CD8-positive, alpha-beta memory T cell (primary cell): ENCODE data around the gene CABCOCO1. TPM values are rescaled to one million over a fixed set of nuclear protein-coding genes. Genes with fewer than 3 reads are reported as not detected.

Source experiments
- CTCF ChIA-PET: fragments of 350-600 bp; sonication (Branson Sonifier 250); formaldehyde crosslinking; loops from one replicate; lab custom pipeline; 2021; ENCODE audit warnings: antibody characterized with exemption; lab: Charles Lee
- POLR2A ChIA-PET: fragments of 350-600 bp; sonication (Branson Sonifier 250); formaldehyde crosslinking; loops from one replicate; lab custom pipeline; 2021; ENCODE audit warnings: antibody characterized with exemption; lab: Charles Lee
- DNase-seq, 5 donors: peaks; one replicate each; pipeline versions ENCODE4 v3.0.0 to v3.0.0-alpha.2; 2020 to 2022; ENCODE audit warnings: mixed read lengths in 1 of 5
- H3K27ac ChIP-seq: one replicate; pipeline ENCODE4 v1.7.0; 2013; ENCODE audit warnings: low read depth, mild to moderate bottlenecking, low read length, moderate library complexity
- H3K27me3 ChIP-seq: 2 replicates; pipeline ENCODE4 v1.7.0; 2013; ENCODE audit warnings: low read length, mild to moderate bottlenecking; ENCODE audit not compliant: insufficient read depth, poor library complexity, severe bottlenecking
- H3K36me3 ChIP-seq: 2 replicates; pipeline ENCODE4 v1.7.0; 2013; ENCODE audit warnings: mild to moderate bottlenecking, low read length, moderate library complexity; ENCODE audit not compliant: insufficient read depth
- H3K4me1 ChIP-seq: 2 replicates; pipeline ENCODE4 v1.7.0; 2013; ENCODE audit warnings: mild to moderate bottlenecking, low read length, moderate library complexity; ENCODE audit not compliant: insufficient read depth
- H3K4me3 ChIP-seq: 2 replicates; pipeline ENCODE4 v1.7.0; 2013; ENCODE audit warnings: mild to moderate bottlenecking, low read length
- H3K9me3 ChIP-seq: 2 replicates; pipeline ENCODE4 v1.7.0; 2013; ENCODE audit warnings: mild to moderate bottlenecking, low read length
- H3K27ac Mint-ChIP-seq, 8 donors: one replicate each; pipeline ENCODE4 v1.8.0; 2020 to 2021; ENCODE audit warnings: mixed read lengths in 8 of 8, mild to moderate bottlenecking in 6 of 8, inconsistent platforms in 3 of 8, moderate library complexity in 3 of 8
- H3K27me3 Mint-ChIP-seq, 2 donors: one replicate each; pipeline ENCODE4 v1.8.0; 2020 to 2021; ENCODE audit warnings: mixed read lengths in 2 of 2, mild to moderate bottlenecking in 1 of 2, moderate library complexity in 1 of 2
- H3K36me3 Mint-ChIP-seq, 3 donors: one replicate each; pipeline ENCODE4 v1.8.0; 2020 to 2021; ENCODE audit warnings: mixed read lengths in 3 of 3, inconsistent platforms in 1 of 3, mild to moderate bottlenecking in 1 of 3
- H3K4me1 Mint-ChIP-seq, 3 donors: one replicate each; pipeline ENCODE4 v1.8.0; 2020 to 2021; ENCODE audit warnings: mixed read lengths in 3 of 3, inconsistent platforms in 1 of 3, mild to moderate bottlenecking in 1 of 3
- H3K4me3 Mint-ChIP-seq, 7 donors: one replicate each; pipeline ENCODE4 v1.8.0; 2020 to 2021; ENCODE audit warnings: mixed read lengths in 7 of 7, mild to moderate bottlenecking in 6 of 7, moderate library complexity in 4 of 7, inconsistent platforms in 2 of 7
- H3K9me3 Mint-ChIP-seq, 5 donors: one replicate each; pipeline ENCODE4 v1.8.0; 2020 to 2022; ENCODE audit warnings: mixed read lengths in 5 of 5, mild to moderate bottlenecking in 3 of 5, moderate library complexity in 2 of 5, inconsistent platforms in 1 of 5
- polyA plus RNA-seq: library from polyadenylated mRNA; unstranded; fragments of 300-500 nt; fragmentation: Illumina TruSeq; gene quantifications from one replicate; pipeline ENCODE4 v1.2.3, GENCODE V29; 2021
- total RNA-seq, 2 experiments: library from RNA; stranded (reverse); gene quantifications; one replicate each; pipeline ENCODE4 v1.2.3, GENCODE V29; 2021

Gene CABCOCO1
- total and polyA plus RNA-seq, 3 experiments from 2014 or later = not detected

- Histone ChIP-seq H3K4me3 (no peak overlapping the region), H3K4me1 (no peaks in the 10 kb centered on the region), H3K27ac (no peak overlapping the region), H3K36me3 (no peaks in the 10 kb centered on the region), H3K9me3 (no peaks in the 10 kb centered on the region), H3K27me3 (no peaks in the 10 kb centered on the region)
- Mint-ChIP-seq H3K4me3 (no peak overlapping the region), H3K27me3 (peaks cover 1 to 2% of the 10 kb centered on the region in 2 donors), H3K4me1 (no peaks in the 10 kb centered on the region), H3K27ac (no peak overlapping the region), H3K9me3 (no peaks in the 10 kb centered on the region), H3K36me3 (no peaks in the 10 kb centered on the region)
- ChIA-PET CTCF (no interaction called here), POLR2A (no interaction called here)
- no peak for DNase-seq
Measured at GRCh38 chr10:61634746-61635145, 28.0 kb upstream of the CABCOCO1 start.

DNA sequence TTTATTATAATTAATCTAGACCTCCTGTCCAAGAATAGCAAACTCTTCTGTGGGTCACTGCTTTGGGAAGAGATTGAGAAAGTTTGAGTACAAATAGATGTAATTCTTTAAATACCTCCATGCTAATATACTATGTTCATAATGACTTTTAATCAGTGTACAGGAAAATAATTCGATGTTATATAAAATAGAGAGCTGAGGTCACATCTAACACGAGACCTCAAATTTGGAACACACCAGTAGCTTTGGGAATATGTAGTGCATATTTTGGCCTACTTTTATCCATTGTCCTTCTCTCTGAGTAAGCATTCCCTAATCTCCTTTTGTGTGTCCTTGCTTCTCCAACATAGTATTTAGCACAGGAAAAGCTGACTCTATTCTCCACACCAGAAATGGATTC is 27.3 kb upstream of the CABCOCO1 start:
- no peaks in the 10 kb centered on the region for H3K4me1 Mint-ChIP-seq
- Histone ChIP-seq H3K4me1 (no peaks in the 10 kb centered on the region), H3K27me3 (no peaks in the 10 kb centered on the region), H3K36me3 (no peaks in the 10 kb centered on the region), H3K4me3 (no peak overlapping the region), H3K27ac (no peak overlapping the region), H3K9me3 (no peaks in the 10 kb centered on the region)
- H3K27me3 Mint-ChIP-seq = peaks cover 1 to 3% of the 10 kb centered on the region in 2 donors
- DNase-seq = no peak
- no peak overlapping the region for H3K27ac Mint-ChIP-seq
- no peaks in the 10 kb centered on the region for H3K9me3 Mint-ChIP-seq
- H3K36me3 Mint-ChIP-seq = no peaks in the 10 kb centered on the region
- no peak overlapping the region for H3K4me3 Mint-ChIP-seq
- POLR2A ChIA-PET = no interaction called here
- CTCF ChIA-PET = no interaction called here

GRCh38 chr10:61635932-61636331 is 26.8 kb upstream of the CABCOCO1 start:
- Histone ChIP-seq H3K9me3 (no peaks in the 10 kb centered on the region), H3K36me3 (no peaks in the 10 kb centered on the region), H3K4me3 (no peak overlapping the region), H3K4me1 (no peaks in the 10 kb centered on the region), H3K27me3 (no peaks in the 10 kb centered on the region), H3K27ac (no peak overlapping the region)
- Mint-ChIP-seq H3K9me3 (no peaks in the 10 kb centered on the region), H3K27me3 (peaks cover 1 to 3% of the 10 kb centered on the region in 2 donors), H3K36me3 (no peaks in the 10 kb centered on the region), H3K4me1 (no peaks in the 10 kb centered on the region), H3K27ac (no peak overlapping the region), H3K4me3 (no peak overlapping the region)
- ChIA-PET POLR2A (no interaction called here), CTCF (no interaction called here)
- DNase-seq = no peak

GRCh38 chr10:61639952-61640351 is 22.8 kb upstream of the CABCOCO1 start:
- Mint-ChIP-seq H3K27me3 (peaks cover 0 to 5% of the 10 kb centered on the region in 2 donors), H3K36me3 (no peaks in the 10 kb centered on the region), H3K27ac (no peak overlapping the region), H3K9me3 (no peaks in the 10 kb centered on the region), H3K4me3 (no peak overlapping the region), H3K4me1 (no peaks in the 10 kb centered on the region)
- Histone ChIP-seq H3K36me3 (no peaks in the 10 kb centered on the region), H3K27me3 (no peaks in the 10 kb centered on the region), H3K27ac (no peak overlapping the region), H3K4me1 (no peaks in the 10 kb centered on the region), H3K9me3 (no peaks in the 10 kb centered on the region), H3K4me3 (no peak overlapping the region)
- ChIA-PET POLR2A (no interaction called here), CTCF (no interaction called here)
- DNase-seq = no peak

- H3K9me3 ChIP-seq = no peaks in the 10 kb centered on the region
- H3K36me3 Mint-ChIP-seq = no peaks in the 10 kb centered on the region
- no peak for DNase-seq
- H3K4me1 ChIP-seq = no peaks in the 10 kb centered on the region
- H3K4me3 ChIP-seq = no peak overlapping the region
- peaks cover 0 to 5% of the 10 kb centered on the region in 2 donors for H3K27me3 Mint-ChIP-seq
- H3K4me1 Mint-ChIP-seq = no peaks in the 10 kb centered on the region
- no peaks in the 10 kb centered on the region for H3K9me3 Mint-ChIP-seq
- ChIA-PET POLR2A (no interaction called here), CTCF (no interaction called here)
- H3K27ac ChIP-seq = no peak overlapping the region
- H3K4me3 Mint-ChIP-seq = no peak overlapping the region
- no peak overlapping the region for H3K27ac Mint-ChIP-seq
- no peaks in the 10 kb centered on the region for H3K36me3 ChIP-seq
- H3K27me3 ChIP-seq = no peaks in the 10 kb centered on the region
Measured at GRCh38 chr10:61640856-61641255, 21.9 kb upstream of the CABCOCO1 start.

DNA sequence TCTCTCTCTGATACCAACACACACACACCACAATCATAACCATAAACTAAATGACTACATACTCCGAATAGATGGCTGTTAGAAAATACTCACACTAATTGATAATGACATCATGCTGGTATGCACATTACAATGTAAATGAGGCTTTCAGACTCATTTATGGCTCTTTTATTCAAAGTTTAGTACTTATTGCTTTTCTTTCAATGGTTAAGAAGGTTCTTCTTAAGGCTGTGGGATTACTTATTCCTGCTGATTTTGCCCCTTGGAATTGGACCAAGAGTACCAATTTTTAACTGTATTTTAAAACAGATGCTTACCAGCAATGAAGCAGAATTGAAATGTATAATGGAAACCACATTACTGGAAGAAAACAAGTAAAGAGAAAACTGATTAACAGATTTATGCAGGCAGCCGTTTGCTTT is 20.6 kb upstream of the CABCOCO1 start:
- no peaks in the 10 kb centered on the region for H3K36me3 ChIP-seq
- H3K4me3 ChIP-seq = no peak overlapping the region
- Mint-ChIP-seq H3K27ac (no peak overlapping the region), H3K4me1 (no peaks in the 10 kb centered on the region), H3K27me3 (peaks cover 0 to 5% of the 10 kb centered on the region in 2 donors), H3K36me3 (no peaks in the 10 kb centered on the region), H3K4me3 (no peak overlapping the region), H3K9me3 (no peaks in the 10 kb centered on the region)
- no peak overlapping the region for H3K27ac ChIP-seq
- no peaks in the 10 kb centered on the region for H3K27me3 ChIP-seq
- ChIA-PET POLR2A (no interaction called here), CTCF (no interaction called here)
- no peaks in the 10 kb centered on the region for H3K4me1 ChIP-seq
- DNase-seq = no peak
- no peaks in the 10 kb centered on the region for H3K9me3 ChIP-seq

DNA sequence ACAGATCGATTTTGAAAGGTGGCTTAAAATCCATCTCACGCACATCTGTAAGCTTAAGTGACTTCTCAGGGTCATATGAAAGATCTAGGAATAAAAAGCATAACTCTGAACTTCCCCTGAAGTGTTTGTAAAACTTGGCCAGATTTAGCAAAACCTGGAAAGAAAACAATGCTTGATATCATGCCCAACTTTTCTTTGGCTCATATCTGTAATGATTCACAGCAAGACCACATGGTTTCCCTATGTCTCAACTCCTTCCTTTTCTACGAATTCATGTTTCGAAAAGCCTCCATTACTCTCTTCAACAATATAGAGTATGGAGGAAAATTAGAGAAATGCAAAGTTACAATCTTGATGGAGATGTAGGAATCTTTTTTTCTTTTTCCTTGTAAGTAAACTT is 20.1 kb upstream of the CABCOCO1 start:
- Mint-ChIP-seq H3K4me1 (no peaks in the 10 kb centered on the region), H3K9me3 (no peaks in the 10 kb centered on the region), H3K4me3 (no peak overlapping the region), H3K27me3 (peaks cover 0 to 5% of the 10 kb centered on the region in 2 donors), H3K27ac (no peak overlapping the region), H3K36me3 (no peaks in the 10 kb centered on the region)
- ChIA-PET POLR2A (no interaction called here), CTCF (no interaction called here)
- Histone ChIP-seq H3K27me3 (no peaks in the 10 kb centered on the region), H3K36me3 (no peaks in the 10 kb centered on the region), H3K4me3 (no peak overlapping the region), H3K4me1 (no peaks in the 10 kb centered on the region), H3K9me3 (no peaks in the 10 kb centered on the region), H3K27ac (no peak overlapping the region)
- no peak for DNase-seq

DNA sequence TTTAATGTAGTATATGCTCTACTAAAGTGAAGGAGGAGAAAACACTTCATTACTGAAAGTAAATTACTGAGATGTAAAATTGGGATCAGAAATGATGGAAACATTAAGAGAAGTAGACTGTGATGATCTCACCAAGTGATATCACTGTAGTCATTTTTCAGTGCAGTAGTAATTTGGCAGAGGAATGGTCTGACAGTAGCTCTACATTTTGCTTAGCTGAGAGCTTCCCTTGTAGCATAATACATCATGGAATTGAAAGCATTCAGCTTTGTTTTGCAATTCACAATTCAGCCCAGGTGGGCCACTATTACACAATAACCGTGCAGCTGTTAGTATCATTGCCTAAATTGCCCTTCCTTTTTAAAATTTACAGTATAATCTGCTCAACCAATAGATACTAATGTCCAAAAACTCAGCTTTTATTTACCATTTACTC is 19.4 kb upstream of the CABCOCO1 start:
- Histone ChIP-seq H3K4me1 (no peaks in the 10 kb centered on the region), H3K36me3 (no peaks in the 10 kb centered on the region), H3K9me3 (no peaks in the 10 kb centered on the region), H3K4me3 (no peak overlapping the region), H3K27me3 (no peaks in the 10 kb centered on the region), H3K27ac (no peak overlapping the region)
- Mint-ChIP-seq H3K4me3 (no peak overlapping the region), H3K4me1 (no peaks in the 10 kb centered on the region), H3K36me3 (no peaks in the 10 kb centered on the region), H3K9me3 (no peaks in the 10 kb centered on the region), H3K27me3 (peaks cover 0 to 5% of the 10 kb centered on the region in 2 donors), H3K27ac (no peak overlapping the region)
- POLR2A ChIA-PET = no interaction called here
- CTCF ChIA-PET = no interaction called here
- no peak for DNase-seq

GRCh38 chr10:61653699-61654098 is 9.0 kb upstream of the CABCOCO1 start:
- H3K27ac ChIP-seq = no peak overlapping the region
- no peaks in the 10 kb centered on the region for H3K4me1 Mint-ChIP-seq
- H3K27me3 Mint-ChIP-seq = peaks cover 10 to 38% of the 10 kb centered on the region in 2 donors
- H3K4me1 ChIP-seq = no peaks in the 10 kb centered on the region
- no peak overlapping the region for H3K4me3 Mint-ChIP-seq
- ChIA-PET CTCF (no interaction called here), POLR2A (no interaction called here)
- H3K9me3 ChIP-seq = no peaks in the 10 kb centered on the region
- no peaks in the 10 kb centered on the region for H3K36me3 Mint-ChIP-seq
- DNase-seq = no peak
- H3K36me3 ChIP-seq = no peaks in the 10 kb centered on the region
- no peaks in the 10 kb centered on the region for H3K9me3 Mint-ChIP-seq
- H3K27ac Mint-ChIP-seq = no peak overlapping the region
- H3K27me3 ChIP-seq = no peaks in the 10 kb centered on the region
- H3K4me3 ChIP-seq = no peak overlapping the region
